ENCODE data around the gene PDE4D.

The PDE4D gene

DNA sequence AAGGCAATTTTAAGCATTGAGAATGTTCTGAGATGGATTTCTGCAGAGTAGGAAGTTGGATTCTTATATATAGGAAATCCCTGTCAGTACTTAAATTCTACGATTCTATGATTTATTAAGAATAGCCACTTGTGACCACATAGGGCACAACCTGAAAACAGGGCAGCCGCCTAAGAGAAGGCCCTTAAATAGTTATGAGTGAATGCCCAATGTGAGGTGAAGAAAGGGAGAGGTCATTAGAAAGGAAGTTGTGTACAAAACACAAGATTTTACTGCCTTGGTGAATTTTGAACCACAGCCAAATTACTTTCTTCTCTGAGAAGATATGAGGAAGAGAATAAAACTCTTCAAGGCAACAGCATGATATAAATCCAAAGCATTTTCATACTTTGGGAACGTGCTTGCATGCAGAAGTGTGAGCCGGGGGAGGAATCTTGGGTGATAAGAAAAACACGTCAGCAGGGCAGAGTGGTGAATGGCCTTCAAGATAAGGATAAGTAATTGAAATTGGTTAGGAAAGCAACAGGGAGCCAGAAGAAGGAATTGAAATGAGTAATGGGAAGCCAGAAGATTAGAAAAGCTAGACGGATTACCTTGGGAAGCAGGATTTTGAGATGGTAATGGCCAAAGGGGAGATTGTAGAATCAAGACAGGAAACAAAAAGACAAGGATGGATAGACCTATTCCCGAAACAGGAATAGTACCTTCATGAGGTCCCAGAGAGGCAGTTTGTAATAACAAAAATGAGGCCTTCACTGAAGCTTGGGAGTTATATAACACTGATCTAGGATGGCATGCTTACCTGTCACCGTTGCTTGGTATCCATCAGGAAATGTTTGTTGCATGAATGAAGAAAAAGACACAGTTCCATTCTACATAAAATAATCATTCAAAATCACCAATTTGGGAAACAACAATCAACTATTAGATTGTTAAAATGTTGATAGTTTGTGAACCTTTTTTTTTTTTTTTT lies 244.3 kb downstream of the PDE4D start:
- H3K4me3 ChIP-seq (ENCODE audit: low read length): no peak overlapping the region
- TF ChIP-seq, protein P1, sequence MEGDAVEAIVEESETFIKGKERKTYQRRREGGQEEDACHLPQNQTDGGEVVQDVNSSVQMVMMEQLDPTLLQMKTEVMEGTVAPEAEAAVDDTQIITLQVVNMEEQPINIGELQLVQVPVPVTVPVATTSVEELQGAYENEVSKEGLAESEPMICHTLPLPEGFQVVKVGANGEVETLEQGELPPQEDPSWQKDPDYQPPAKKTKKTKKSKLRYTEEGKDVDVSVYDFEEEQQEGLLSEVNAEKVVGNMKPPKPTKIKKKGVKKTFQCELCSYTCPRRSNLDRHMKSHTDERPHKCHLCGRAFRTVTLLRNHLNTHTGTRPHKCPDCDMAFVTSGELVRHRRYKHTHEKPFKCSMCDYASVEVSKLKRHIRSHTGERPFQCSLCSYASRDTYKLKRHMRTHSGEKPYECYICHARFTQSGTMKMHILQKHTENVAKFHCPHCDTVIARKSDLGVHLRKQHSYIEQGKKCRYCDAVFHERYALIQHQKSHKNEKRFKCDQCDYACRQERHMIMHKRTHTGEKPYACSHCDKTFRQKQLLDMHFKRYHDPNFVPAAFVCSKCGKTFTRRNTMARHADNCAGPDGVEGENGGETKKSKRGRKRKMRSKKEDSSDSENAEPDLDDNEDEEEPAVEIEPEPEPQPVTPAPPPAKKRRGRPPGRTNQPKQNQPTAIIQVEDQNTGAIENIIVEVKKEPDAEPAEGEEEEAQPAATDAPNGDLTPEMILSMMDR (IDR thresholded peaks at IDR 0.05; ENCODE audit: insufficient read depth, low read depth, low read length, missing control alignments): no peak
- no peak for DNase-seq (ENCODE audit: low read depth)

GRCh38 chr5:59648038-59648831 lies 245.3 kb downstream of the PDE4D start:
- DNase-seq (ENCODE audit: low read depth): no peak
- TF ChIP-seq, protein P1 (IDR thresholded peaks at IDR 0.05; ENCODE audit: insufficient read depth, low read depth, low read length, missing control alignments): no peak
- H3K4me3 ChIP-seq (ENCODE audit: low read length): no peak overlapping the region

GRCh38 chr5:59645380-59645779 lies 248.1 kb downstream of the PDE4D start:
- TF ChIP-seq, protein P1 (IDR thresholded peaks at IDR 0.05; ENCODE audit: insufficient read depth, low read depth, low read length, missing control alignments): no peak
- DNase-seq (ENCODE audit: low read depth): no peak
- no peak overlapping the region for H3K4me3 ChIP-seq (ENCODE audit: low read length)

DNA sequence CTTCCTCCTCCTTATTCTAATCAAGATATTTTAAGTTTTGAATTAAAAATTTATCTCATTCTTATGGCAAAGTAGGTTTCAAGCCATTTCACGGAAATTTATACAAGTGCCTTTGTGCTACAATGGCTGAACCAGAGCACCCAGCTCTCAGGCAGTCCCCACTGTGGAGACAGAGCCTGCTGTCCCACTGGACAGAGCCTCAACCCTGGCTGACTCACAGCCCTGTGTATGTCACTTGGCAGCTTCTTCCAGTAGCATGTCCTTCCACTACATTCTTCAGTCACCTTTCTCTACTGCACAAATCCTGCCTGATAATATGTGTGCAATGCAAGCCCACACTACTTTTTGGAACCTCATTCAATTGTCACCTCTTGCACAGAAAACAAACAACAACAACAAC lies 253.1 kb downstream of the PDE4D start:
- TF ChIP-seq, protein P1 (IDR thresholded peaks at IDR 0.05; ENCODE audit: insufficient read depth, low read depth, low read length, missing control alignments): no peak
- peak; percentile 24 for DNase-seq (ENCODE audit: low read depth)
- H3K4me3 ChIP-seq (ENCODE audit: low read length): no peak overlapping the region

DNA sequence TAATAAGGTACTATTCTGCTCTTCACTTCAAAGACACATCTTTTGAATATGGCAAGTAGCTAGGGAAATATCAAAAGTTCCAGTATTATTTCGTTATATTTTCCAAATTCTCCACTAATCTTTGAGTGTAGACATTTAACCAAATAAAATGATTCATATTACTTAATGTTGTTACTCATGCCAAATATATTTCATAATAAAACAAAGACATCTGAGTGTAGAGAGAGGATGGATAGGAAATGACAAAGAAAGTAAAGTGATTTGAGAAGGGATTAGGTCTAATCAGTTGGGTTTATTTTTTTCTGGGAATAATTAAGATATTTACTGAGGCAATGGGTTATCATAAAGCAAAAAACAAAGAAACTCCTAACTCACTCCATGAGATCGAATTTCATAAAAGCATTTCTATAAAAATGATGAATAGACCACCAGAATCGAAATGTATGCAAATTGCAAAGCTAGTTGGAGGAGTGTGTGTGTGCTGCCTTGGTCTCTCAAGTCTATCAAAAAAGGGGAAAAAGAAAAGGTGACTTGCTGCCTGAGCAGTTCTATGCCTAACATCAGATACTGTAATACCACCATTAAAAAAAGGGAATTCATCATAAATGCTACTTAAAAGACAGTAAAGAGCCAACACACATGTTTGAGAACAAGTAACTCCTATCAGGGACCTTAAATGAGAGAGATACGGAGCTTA lies 255.5 kb downstream of the PDE4D start:
- TF ChIP-seq, protein P1 (IDR thresholded peaks at IDR 0.05; ENCODE audit: insufficient read depth, low read depth, low read length, missing control alignments): no peak
- peak; percentile 10 for DNase-seq (ENCODE audit: low read depth)
- no peak overlapping the region for H3K4me3 ChIP-seq (ENCODE audit: low read length)

DNA sequence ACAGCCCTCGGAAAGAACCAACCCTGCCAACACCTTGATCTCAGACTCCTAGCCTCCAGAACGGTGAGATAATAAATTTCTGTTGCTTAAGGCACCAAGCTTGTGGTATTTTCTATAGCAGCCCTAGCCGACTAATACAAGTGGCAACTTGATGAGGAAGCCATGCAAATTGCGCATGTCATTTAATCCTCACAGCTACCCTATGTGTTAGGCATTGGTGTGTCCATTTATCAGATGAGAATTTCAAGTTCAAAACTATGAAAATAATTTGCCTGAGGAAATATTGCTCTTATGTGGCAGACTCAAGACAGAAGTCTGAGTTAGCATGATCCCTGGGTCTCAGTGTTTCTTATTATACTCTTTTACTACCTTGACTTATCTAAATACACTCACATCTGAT lies 264.0 kb downstream of the PDE4D start:
- no peak overlapping the region for H3K4me3 ChIP-seq (ENCODE audit: low read length)
- TF ChIP-seq, protein P1 (IDR thresholded peaks at IDR 0.05; ENCODE audit: insufficient read depth, low read depth, low read length, missing control alignments): no peak
- DNase-seq (ENCODE audit: low read depth): no peak

Data from epithelial cell of esophagus (primary cell).